GM23338 (cell line): ENCODE results near the gene METTL22. TPM values are rescaled to one million over a fixed set of nuclear protein-coding genes. Genes with fewer than 3 reads are reported as not detected.
A peak's percentile ranks its signal among the peaks of the same experiment; 100 is the strongest.
"Not testable (repeated sequence)": the region's sequence is repeated elsewhere in the genome, so short reads cannot be mapped to it uniquely, and the experiment has no call there.

Experiments
- ATAC-seq: fragments of 200-7000 bp; cut with Tn5 transposase; 3 replicates; pipeline ENCODE4 v1.9.1; 2020
- DNase-seq: peaks from one replicate; pipeline ENCODE4 v3.0.0-alpha.2; 2015; ENCODE audit warnings: low spot score
- H2AFZ ChIP-seq: fragments of 200-600 bp; sonication (generic); 2 replicates; pipeline ENCODE4 v1.8.0; 2016; ENCODE audit warnings: antibody characterized with exemption, mild to moderate bottlenecking, moderate library complexity
- H3F3A ChIP-seq: fragments of 200-600 bp; sonication (generic); replicated peaks from 2 replicates; pipeline ENCODE4 v1.8.0; 2017; ENCODE audit warnings: antibody characterized with exemption, mixed run types, low read depth
- H3K27ac ChIP-seq: fragments of 200-600 bp; sonication (generic); 2 replicates; pipeline ENCODE4 v1.6.1; 2016; ENCODE audit warnings: low read depth
- H3K27me3 ChIP-seq: fragments of 200-600 bp; sonication (generic); 2 replicates; pipeline ENCODE4 v1.8.0; 2016; ENCODE audit warnings: mild to moderate bottlenecking, mixed run types, moderate library complexity; ENCODE audit not compliant: insufficient read depth
- H3K36me3 ChIP-seq: fragments of 200-600 bp; sonication (generic); 2 replicates; pipeline ENCODE4 v1.8.0; 2016; ENCODE audit warnings: mild to moderate bottlenecking; ENCODE audit not compliant: insufficient read depth
- H3K4me1 ChIP-seq: fragments of 200-600 bp; sonication (generic); 2 replicates; pipeline ENCODE4 v1.8.0; 2016; ENCODE audit warnings: mild to moderate bottlenecking, moderate library complexity; ENCODE audit not compliant: insufficient read depth
- H3K4me2 ChIP-seq: fragments of 200-600 bp; sonication (generic); 2 replicates; pipeline ENCODE4 v1.7.1; 2017; ENCODE audit warnings: mixed run types
- H3K4me3 ChIP-seq: fragments of 200-600 bp; sonication (generic); 2 replicates; pipeline ENCODE4 v1.6.1; 2016; ENCODE audit warnings: mixed run types
- H3K79me2 ChIP-seq: fragments of 200-600 bp; sonication (generic); replicated peaks from 2 replicates; pipeline ENCODE4 v1.8.0; 2017; ENCODE audit warnings: mild to moderate bottlenecking; ENCODE audit not compliant: insufficient read depth
- H3K9me2 ChIP-seq: fragments of 200-600 bp; sonication (generic); 2 replicates; pipeline ENCODE4 v1.8.0; 2017; ENCODE audit not compliant: insufficient read depth
- H4K20me1 ChIP-seq: fragments of 200-600 bp; sonication (generic); replicated peaks from 2 replicates; pipeline ENCODE4 v1.8.0; 2017; ENCODE audit warnings: mild to moderate bottlenecking; ENCODE audit not compliant: insufficient read depth
- H3K27ac Mint-ChIP-seq: 2 replicates; pipeline ENCODE4 v1.8.0; 2020; ENCODE audit warnings: inconsistent platforms, mild to moderate bottlenecking, moderate library complexity, mixed read lengths
- H3K27me3 Mint-ChIP-seq: 3 replicates; pipeline ENCODE4 v1.8.0; 2022; ENCODE audit warnings: low read depth, mild to moderate bottlenecking, moderate library complexity, mixed read lengths, inconsistent platforms; ENCODE audit not compliant: insufficient read depth, poor library complexity
- H3K36me3 Mint-ChIP-seq: 3 replicates; pipeline ENCODE4 v1.8.0; 2021; ENCODE audit warnings: low read depth, mild to moderate bottlenecking, inconsistent platforms, moderate library complexity, mixed read lengths
- H3K4me1 Mint-ChIP-seq: 3 replicates; pipeline ENCODE4 v1.8.0; 2020; ENCODE audit warnings: mild to moderate bottlenecking, inconsistent platforms, mixed read lengths
- H3K4me3 Mint-ChIP-seq: 3 replicates; pipeline ENCODE4 v1.8.0; 2021; ENCODE audit warnings: moderate library complexity, mild to moderate bottlenecking, inconsistent platforms, mixed read lengths
- H3K9me3 Mint-ChIP-seq: 3 replicates; pipeline ENCODE4 v1.8.0; 2020; ENCODE audit warnings: moderate library complexity, mild to moderate bottlenecking, inconsistent platforms, mixed read lengths
- REST ChIP-seq: IDR thresholded peaks from one replicate; pipeline ENCODE4 v1.6.1; 2018; ENCODE audit warnings: antibody characterized with exemption; ENCODE audit not compliant: unreplicated experiment
- polyA plus RNA-seq: library from polyadenylated mRNA; unstranded; fragments of >200 nt; fragmentation: Nextera tagmentation; extraction: Ambion mirVana; gene quantifications from 2 replicates; pipeline ENCODE4 v1.2.1, GENCODE V29; 2016
- total RNA-seq: library from RNA; depleted of rRNA; stranded (reverse); fragments of >200 nt; shearing (Covaris generic); gene quantifications from 2 replicates; pipeline ENCODE4 v1.2.3, GENCODE V29; 2014
- TF ChIP-seq, protein P1 (sequence below), 2 experiments: fragments of 200-600 bp in 1 of 2; sonication (generic) in 1 of 2; conservative IDR thresholded peaks; 2 replicates each; pipeline versions ENCODE4 v1.5.1 to v1.6.1; 2016 to 2017; ENCODE audit warnings: antibody characterized with exemption in 2 of 2, low read depth in 2 of 2, mild to moderate bottlenecking in 2 of 2, moderate library complexity in 1 of 2

The METTL22 gene
- total and polyA plus RNA-seq, 2 experiments from 2014 or later, result 51.4 to 51.8 TPM

DNA sequence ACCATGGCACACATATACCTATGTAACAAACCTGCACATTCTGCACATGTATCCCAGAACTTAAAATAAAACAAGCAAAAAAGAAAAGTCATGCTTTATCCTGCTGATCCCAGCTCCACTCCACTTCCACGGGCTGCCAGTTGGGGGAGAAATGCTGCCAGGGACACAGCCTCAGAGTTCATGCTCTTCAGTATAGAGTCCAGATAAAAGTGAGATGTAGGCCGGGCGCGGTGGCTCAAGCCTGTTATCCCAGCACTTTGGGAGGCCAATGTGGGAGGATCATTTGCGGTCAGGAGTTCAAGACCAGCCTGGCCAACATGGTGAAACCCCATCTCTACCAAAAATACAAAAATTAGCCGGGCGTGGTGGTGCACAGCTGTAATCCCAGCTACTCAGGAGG is 30.5 kb downstream of the METTL22 start:
- Mint-ChIP-seq H3K27ac (peak overlapping the region; percentile 50; the same call in 1 of the 2 replicates), H3K4me1 (peaks cover 10% of the 10 kb centered on the region), H3K36me3 (peaks cover 24% of the 10 kb centered on the region)
- H3K4me3 ChIP-seq, H3K27me3 ChIP-seq, H3K79me2 ChIP-seq, H3F3A ChIP-seq, H3K36me3 ChIP-seq, H3K9me3 Mint-ChIP-seq, H3K4me3 Mint-ChIP-seq, H3K4me1 ChIP-seq, H2AFZ ChIP-seq, H3K9me2 ChIP-seq, H3K27me3 Mint-ChIP-seq, H3K4me2 ChIP-seq, H4K20me1 ChIP-seq, H3K27ac ChIP-seq: not testable (repeated sequence)
- ATAC-seq (peak; percentile 80), DNase-seq (peak; percentile 63)
- TF ChIP-seq, protein P1, sequence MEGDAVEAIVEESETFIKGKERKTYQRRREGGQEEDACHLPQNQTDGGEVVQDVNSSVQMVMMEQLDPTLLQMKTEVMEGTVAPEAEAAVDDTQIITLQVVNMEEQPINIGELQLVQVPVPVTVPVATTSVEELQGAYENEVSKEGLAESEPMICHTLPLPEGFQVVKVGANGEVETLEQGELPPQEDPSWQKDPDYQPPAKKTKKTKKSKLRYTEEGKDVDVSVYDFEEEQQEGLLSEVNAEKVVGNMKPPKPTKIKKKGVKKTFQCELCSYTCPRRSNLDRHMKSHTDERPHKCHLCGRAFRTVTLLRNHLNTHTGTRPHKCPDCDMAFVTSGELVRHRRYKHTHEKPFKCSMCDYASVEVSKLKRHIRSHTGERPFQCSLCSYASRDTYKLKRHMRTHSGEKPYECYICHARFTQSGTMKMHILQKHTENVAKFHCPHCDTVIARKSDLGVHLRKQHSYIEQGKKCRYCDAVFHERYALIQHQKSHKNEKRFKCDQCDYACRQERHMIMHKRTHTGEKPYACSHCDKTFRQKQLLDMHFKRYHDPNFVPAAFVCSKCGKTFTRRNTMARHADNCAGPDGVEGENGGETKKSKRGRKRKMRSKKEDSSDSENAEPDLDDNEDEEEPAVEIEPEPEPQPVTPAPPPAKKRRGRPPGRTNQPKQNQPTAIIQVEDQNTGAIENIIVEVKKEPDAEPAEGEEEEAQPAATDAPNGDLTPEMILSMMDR (conservative IDR thresholded peaks at IDR 0.05; ENCODE audit: low read depth in 2 of 2), result peak; percentile 60 to 65

GRCh38 chr16:8655184-8655717 is 33.8 kb downstream of the METTL22 start:
- ATAC-seq, result peak; percentile 89
- peak; percentile 84 for DNase-seq
- H3K36me3 ChIP-seq, result no peaks in the 10 kb centered on the region
- no peak overlapping the region for H3K4me3 Mint-ChIP-seq
- H3F3A ChIP-seq, result no peaks in the 10 kb centered on the region; the same call in 1 of the 2 replicates
- peaks cover 10% of the 10 kb centered on the region for H3K4me1 Mint-ChIP-seq
- no peaks in the 10 kb centered on the region for H3K36me3 Mint-ChIP-seq
- 0 out of 2 replicates have a peak, but pooled peaks cover 4% of the 10 kb centered on the region for H3K4me1 ChIP-seq
- no peaks in the 10 kb centered on the region for H4K20me1 ChIP-seq
- H2AFZ ChIP-seq, result no peak overlapping the region
- no peak overlapping the region for H3K27ac Mint-ChIP-seq
- peaks cover 10% of the 10 kb centered on the region for H3K27me3 Mint-ChIP-seq
- no peaks in the 10 kb centered on the region for H3K9me3 Mint-ChIP-seq
- no peak overlapping the region for H3K4me3 ChIP-seq
- H3K27me3 ChIP-seq, result no peaks in the 10 kb centered on the region
- no peaks in the 10 kb centered on the region for H3K79me2 ChIP-seq
- no peaks in the 10 kb centered on the region for H3K9me2 ChIP-seq
- no peak overlapping the region for H3K4me2 ChIP-seq
- H3K27ac ChIP-seq, result no peak overlapping the region
- TF ChIP-seq, protein P1 (conservative IDR thresholded peaks at IDR 0.05; ENCODE audit: low read depth in 2 of 2), result peak; percentile 75 to 88
- no peak for TF ChIP-seq REST
